ENCODE data around the gene PIAS2.
"Not testable (repeated sequence)": the region's sequence is repeated elsewhere in the genome, so short reads cannot be mapped to it uniquely, and the experiment has no call there.

Gene PIAS2, protein sequence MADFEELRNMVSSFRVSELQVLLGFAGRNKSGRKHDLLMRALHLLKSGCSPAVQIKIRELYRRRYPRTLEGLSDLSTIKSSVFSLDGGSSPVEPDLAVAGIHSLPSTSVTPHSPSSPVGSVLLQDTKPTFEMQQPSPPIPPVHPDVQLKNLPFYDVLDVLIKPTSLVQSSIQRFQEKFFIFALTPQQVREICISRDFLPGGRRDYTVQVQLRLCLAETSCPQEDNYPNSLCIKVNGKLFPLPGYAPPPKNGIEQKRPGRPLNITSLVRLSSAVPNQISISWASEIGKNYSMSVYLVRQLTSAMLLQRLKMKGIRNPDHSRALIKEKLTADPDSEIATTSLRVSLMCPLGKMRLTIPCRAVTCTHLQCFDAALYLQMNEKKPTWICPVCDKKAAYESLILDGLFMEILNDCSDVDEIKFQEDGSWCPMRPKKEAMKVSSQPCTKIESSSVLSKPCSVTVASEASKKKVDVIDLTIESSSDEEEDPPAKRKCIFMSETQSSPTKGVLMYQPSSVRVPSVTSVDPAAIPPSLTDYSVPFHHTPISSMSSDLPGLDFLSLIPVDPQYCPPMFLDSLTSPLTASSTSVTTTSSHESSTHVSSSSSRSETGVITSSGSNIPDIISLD

DNA sequence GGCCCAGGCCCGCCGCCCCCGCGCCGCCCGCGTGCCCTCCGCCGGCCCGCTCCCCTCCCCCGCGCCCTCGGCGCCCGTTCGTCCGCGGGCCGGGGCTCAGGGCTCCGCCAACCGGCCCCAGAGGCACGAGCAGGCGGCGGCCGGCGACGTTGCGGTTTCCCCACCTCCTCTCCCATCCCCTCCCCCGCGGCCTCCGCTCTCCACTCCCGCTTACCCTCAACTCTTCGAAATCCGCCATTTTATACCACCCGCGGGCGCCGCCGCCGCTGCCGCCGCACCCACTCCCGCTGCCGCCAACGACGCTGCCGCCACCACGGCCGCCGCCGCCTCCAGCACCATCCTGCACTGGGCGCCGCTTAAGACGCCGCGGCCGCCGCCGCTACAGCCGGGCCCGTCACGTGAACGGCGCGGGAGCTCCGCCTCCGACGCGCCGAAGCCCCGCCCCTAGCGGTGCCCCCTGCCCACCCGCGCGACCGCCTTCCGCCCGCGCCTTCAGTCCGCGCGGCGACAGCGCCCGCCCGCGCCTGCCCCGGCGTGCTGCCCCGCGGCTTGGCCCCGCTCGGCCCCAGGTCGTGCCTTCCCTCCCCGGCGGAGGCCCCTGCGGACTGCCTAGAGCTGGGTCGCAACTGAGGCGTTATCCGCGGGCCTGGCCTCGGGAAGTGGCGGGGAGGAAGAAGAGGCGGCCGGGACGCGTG, at the start of gene PIAS2, which contains the start of gene KATNAL2:
Gene PIAS2, minus strand, starts transcription at position 400 of the 695 bp plus-strand sequence. Its CDS starts 162 bp downstream, at position 238.
Gene KATNAL2, plus strand, starts transcription at position 495 of the 695 bp plus-strand sequence. CDS start 29,271 bp downstream, outside the sequence.
- DNase-seq (ENCODE audit: low read depth in 2 of 2), result peak; percentile 49 to 60

DNA sequence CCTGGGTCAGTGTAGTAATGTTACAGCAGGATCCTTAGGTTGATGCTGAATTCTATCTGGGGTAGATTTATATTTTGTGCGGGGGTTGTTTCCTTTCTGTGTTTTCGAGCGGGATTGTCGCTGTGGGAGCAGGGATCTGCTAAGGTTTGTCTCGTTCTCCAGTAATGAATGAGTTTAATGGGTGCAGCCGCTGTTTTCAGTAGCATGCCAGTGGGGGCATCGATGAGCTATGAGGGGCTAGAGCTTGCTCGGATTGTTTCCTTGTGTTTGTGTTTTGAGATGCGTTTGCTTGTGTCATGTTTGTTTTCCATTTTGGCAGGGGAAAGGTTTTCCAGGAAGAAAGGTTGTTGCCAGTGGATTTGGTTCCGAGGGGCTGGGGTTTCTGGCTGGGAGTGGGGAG, 49.0 kb upstream of the PIAS2 start:
- not testable (repeated sequence) for DNase-seq (ENCODE audit: low read depth in 2 of 2)

DNA sequence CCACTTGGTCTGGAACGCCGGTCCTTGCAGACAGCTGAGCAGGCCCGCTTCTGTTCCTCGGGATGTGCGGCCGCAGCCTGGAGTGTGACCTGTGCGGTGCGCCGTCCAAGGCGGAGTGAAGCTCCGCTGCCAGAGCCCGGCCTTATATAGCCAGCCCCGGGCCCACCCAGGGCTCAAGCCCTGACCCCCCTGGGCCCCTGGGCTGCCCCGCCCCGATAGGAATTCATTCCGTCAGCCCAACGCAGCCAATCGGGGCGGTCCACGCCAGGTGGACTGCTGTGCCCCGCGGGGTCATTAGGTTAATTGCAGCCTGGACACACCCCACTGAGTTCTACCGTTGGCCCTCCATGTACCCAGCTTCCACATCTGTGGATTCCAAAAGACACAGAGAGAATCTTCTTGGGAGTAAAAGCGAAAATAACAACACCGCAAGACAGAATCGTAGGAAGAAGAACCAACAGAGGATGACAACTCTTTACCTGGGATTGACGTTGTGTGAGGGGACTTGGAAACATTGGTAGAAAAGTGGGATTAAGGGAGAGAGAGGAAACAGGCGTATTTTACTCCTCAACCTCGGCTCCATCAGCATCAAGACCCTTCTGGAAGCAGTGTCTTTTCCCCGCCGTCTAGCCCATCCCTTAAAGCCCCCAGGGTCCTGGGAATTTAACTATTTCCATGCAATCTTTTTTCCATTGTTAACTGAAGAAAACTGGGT, 47.4 kb upstream of the PIAS2 start:
- DNase-seq (ENCODE audit: low read depth in 2 of 2), result not testable (repeated sequence)

DNA sequence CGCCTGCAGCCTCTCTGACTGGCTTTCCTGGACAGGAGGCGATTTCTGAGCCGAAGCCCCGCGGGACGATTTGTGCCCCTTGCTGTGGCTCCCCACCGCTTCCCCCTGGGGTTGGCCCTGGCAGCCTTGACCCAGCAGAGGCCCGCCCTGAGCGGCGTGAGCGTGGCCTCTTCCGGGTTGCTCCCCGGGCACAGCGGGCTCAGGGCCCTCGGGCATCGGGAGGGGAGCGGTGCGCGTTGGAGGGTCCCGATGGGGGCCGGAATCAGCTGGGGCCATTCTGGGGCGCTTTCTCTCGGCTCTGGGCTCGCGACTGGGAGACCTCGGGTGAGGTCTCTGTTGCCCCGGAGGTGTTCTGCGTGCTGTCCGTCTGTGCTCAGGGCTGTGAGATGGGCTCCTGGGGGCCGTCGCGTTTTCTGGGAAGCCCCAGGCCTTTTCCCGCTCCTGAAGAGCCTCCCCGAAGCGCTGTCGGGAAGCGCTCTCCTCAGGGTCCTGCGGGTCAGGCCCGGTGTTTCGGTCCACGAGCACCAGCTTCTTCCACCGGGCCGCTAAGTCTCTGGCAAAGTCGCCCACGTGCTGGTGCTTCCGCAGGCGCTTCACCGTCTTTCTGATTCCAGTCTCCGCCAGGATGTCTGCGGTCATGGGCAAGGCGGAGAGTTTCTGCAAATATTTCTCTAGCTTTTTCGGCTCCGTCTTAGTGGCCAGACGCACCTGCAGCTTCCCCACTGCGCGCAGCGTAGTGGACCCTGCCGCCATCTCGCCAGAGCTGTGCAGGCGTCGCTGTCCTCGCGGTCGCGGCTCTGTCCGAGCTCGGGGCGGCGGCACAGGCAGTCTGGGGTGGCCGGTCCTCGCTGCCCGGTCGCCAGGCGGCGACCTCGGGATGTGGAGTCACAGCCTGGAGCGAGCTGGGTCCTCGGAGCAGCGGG, 46.6 kb upstream of the PIAS2 start:
- DNase-seq (ENCODE audit: low read depth in 2 of 2), result not testable (repeated sequence)

DNA sequence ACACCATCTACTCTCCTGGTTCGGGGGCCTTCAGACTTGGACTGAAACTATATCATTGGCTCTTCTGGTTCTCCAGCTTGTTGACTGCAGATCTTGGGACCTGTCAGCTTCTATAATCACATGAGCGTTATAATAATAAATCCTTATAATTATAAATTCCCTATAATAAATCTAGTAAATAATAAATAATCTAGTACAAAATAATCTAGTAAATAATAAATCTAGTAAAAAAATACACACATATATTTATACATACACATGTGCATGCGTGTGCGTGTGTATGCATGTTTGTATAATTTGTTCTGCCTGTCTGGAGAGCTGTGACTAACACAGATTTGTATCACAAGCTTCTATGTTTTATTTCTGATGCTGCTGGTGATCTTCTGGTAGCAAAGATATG, 40.9 kb upstream of the PIAS2 start:
- no peak for DNase-seq (ENCODE audit: low read depth in 2 of 2)

DNA sequence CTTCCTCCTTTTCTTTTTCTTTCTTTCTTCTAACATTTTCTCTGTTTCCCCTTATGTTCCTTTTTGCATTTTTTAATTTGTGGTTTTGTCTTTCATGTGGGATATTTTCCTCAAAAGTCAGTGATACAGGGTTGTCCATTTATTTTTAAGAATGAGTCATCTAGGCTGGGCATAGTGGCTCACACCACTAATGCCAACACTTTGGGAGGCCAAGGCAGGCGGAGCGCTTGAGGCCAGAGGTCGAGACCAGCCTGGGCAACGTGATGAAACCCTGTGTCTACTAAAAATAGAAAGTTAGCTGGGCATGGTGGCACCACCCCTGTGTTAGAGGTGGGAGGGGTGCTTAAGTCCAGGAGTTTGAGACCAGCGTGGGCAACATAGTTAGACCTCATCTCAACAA, 35.9 kb upstream of the PIAS2 start:
- DNase-seq (ENCODE audit: low read depth in 2 of 2), result no peak

DNA sequence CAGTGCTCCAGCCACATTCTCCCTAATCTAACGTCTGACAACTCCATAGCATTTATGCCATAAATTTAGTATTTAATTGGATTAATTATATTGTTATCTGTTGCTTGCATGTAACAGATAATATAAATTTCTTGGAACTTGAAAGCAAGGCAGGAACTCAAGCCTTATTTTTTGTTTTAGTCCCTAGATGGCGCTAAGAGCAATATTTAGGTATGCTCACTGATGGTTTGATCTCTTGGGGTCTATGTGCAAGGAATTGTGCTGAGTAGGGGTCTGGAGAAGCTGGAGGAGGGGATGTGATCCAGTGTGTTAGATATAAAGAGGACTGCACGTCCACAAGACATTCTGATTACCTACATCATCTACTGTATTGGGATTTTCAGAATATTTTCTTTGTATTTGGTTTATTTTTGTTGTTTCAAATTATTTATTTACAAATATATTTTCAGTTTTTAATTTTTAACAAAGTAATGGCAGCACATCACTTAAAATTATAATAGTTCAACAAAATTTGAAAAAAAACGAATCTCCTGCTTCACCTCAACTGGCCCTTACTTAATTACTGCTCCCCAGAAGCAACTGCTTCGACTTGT, 32.9 kb upstream of the PIAS2 start:
- no peak for DNase-seq (ENCODE audit: low read depth in 2 of 2)

DNA sequence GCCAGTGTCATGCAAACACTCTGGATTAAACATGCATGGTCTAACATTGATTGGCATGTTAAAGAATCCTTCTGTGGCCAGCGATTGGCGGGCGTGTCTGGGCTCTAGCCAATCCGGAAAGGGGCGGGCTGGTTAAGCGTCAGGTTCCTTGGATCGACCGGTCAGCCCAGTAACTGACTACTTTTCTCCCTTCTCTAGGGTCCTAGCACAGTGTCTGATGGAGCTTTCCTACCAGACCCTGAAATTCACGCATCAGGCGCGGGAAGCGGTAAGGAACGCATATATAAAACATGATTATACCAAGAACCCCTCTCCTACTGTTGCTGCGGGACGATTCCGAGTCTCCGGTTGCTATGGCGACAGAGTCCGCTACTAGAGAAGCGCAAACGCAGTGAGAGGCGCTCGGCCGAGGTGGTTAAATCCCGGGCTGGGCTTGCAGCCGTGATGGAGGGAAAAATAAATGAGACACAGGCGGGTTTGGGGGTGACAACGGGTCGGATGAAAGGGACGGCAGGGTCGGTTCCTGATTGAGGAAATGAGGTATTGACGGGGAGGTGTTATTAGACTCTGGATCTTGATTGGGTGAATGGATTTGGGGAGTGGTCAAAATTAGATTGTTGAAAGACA, 29.5 kb upstream of the PIAS2 start:
- DNase-seq (ENCODE audit: low read depth in 2 of 2), result peak; percentile 40 to 61

DNA sequence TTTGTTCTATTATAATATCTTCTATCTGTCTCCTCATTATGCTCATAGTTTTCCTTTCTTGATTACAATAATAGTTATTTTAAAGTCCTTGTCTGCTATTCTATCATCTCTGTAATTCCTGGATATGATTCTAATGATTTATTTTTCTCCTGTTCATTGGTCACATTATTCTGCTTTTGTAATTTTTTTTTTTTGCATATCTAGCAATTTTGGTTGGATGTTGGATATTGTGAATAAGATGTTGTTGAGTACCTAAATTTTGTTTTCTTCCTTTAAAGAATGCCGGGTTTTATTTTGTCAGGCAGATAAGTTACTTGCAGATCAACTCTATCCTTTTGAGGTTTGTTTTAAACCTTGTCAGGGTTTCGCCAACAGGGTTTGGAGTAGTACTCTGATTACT, 25.3 kb upstream of the PIAS2 start:
- no peak for DNase-seq (ENCODE audit: low read depth in 2 of 2)

DNA sequence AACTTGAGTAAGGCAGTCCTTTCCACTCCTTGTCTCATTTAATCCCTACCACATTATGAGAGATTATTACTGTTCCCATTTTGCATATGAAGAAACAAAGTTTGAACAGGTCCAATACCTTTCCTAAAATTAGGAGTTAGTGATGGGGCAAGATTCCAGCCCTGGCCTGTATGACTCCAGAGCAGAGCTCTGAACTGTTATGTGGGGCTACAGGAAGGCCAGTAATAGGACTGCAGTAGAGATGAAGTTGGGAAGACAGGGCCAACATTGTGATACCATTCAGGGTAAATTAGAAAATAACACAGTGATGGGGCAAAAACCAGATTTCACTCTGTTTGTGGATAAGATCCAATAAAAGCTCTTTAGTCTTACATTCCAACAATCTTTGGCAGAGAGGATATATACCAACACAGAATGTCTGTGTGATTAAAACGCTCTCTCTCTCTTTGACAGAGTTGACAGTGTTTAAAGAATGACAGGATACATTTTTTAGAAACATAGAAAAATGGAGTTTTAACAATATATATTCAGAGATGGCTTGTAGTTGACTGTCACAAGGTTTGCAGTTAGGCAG, 22.8 kb upstream of the PIAS2 start:
- no peak for DNase-seq (ENCODE audit: low read depth in 2 of 2)

DNA sequence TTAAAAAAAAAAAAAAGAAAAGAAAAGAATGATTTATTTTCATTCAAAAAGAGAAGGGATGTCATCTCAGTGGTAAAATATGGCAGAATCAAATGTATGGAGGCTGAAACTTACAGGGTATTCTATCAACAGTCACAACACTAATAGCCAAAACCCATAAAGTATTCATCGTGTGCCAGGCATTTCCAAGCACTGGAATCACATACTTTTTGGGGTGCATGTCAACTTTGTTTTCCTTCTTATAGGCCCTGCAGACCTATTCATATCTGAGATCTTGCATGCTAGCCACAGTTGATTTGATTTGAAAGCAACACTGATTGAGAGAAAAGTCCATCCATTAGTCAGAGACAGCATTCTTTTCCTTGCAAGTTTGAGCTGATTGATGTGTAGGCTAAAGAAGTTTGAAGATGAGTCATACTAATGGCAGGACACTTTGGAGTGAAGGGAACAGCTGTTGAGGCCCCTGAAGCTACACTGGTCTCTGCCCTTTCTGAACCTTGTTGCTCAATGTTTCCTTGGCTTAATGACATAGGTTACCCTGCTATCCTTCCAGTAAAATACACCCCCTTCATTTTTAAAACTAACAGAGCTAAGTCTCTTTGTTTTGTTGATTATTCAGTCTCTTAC, 22.1 kb upstream of the PIAS2 start:
- DNase-seq (ENCODE audit: low read depth in 2 of 2), result no peak

DNA sequence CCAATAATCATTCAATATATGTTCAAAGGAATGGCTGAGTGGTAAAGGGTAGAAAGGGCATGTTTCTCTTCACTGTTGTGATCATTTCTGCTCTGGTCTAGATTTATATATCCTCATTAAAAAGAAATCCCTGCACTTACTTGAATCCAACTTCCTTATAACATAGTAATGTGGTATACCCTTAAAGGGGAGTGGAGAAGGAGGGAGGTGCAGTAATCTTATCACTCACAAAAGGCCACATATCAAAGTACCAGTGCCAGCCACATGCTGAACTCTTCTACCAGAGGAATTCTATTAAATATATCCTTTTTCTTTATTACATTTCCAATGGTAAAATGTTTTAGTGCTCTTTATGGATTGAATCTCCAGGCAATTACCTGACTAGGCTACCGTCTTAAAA, 3.3 kb upstream of the PIAS2 start:
- DNase-seq (ENCODE audit: low read depth in 2 of 2), result no peak

DNA sequence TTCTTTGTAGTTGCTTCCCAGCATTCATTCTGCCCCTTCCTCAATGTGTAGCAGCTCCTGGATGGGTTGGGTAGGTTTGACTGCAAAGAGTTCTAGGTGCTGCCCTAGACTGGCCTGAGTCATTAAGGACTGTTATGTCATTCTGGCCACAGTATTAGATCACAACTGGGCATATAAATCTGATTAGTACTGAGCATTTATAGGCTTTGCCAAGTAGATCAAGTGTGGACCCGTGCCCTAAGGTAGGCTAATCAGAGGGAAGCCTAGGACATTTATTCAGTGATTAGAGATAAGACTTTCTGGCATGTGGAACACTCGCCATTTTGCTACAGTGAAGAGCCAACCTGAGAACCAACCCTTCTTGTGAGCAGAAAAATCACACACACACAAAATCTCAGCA, 2.8 kb upstream of the PIAS2 start:
- DNase-seq (ENCODE audit: low read depth in 2 of 2), result no peak

DNA sequence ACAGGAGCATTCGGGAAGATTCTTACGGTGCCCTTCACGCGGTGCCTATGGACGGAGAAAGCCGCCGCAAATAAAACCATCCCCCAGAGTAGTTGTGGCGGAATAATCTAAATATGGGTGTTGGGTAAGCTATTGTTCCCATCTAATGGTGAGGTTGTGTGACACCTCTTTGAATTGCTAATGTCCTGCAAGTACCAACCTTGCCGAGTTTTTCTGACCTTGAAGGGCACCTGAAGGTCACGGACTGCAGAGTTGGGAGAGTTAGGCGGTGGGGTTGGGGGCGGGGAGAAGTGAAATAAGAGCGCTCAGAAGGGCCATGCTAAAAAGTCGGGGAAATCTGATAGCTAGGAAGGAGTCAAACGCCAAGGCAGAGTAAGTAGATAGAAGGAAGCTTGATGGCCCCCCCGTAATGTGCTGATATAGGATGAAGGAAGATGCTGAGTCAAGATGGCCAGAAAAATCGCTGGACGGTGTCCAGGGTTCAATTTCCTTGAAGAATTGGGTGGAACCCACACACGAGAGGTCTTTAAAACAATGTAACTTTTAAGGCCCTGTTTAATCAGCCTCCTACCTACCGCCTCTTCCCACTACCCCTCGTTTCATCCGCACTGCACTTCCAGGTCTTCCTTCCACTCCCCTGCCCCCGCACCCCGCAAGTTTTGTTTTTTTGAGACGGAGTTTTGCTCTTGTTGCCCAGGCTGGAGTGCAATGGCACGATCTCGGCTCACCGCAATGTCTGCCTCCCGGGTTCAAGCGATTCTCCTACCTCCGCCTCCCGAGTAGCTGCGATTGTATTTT, 695 bp upstream of the PIAS2 start:
- DNase-seq (ENCODE audit: low read depth in 2 of 2), result no peak

DNA sequence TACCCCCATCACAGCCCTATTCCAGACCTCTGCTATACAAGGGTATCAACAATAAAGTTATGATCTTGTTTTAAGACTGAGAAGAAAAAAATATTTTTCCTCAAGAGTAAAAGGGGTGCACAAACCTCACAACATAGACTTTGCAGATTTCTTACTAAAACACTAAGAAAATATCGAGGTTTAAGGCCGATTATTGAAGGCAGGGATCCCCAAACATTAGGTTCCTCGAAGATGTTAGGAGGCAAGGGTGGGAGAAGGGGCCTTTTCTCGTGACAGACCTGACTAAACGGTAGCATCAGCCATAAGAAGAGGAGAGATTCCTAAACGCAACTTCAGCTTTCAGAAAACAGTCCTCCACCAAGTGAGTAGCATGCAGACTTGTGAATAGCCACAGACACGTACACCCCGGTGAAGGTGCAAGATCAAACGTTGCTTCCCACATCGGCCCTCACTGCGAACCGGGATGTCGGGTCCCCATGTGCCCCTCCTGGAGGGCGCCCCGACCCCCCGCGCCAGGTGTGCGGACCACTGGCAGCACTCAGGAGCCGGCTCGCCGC, 678 bp downstream of the PIAS2 start:
- peak in 1 of 2 donors; percentile 12 for DNase-seq (ENCODE audit: low read depth in 2 of 2)

DNA sequence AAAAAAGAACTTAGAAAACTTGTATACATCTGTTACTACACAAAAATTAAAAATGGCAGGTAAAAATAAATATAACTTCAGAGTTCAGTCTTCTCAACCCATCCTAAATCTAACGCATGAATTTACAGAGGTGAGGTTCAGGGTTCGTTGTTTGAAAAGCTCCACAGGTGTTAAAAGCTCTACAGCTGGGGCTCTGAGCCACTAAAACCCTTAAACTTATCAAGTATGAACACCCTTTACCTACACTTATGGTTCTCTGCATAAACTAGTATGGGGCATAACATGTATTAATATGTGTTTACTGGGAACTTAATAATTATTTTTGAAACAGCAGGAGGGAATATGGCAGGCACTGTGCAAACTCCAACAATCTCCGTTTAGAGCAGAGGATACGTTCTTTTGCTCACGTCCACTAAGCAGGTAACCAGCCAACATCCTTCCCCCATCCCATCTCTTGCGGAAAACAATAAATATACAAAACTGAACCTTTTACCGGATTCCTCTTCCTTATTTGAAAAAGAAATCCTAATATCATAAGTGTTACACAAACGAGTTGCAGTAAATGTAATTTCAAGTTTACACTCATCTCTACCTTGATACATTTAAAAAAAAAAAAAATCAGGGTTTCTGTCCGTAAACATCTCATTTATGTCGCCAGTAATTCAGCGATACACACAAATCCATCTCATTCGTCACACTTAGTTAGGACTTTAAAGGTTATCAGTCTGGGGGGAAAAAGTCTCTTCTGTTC, 1.3 kb downstream of the PIAS2 start:
- DNase-seq (ENCODE audit: low read depth in 2 of 2), result no peak

DNA sequence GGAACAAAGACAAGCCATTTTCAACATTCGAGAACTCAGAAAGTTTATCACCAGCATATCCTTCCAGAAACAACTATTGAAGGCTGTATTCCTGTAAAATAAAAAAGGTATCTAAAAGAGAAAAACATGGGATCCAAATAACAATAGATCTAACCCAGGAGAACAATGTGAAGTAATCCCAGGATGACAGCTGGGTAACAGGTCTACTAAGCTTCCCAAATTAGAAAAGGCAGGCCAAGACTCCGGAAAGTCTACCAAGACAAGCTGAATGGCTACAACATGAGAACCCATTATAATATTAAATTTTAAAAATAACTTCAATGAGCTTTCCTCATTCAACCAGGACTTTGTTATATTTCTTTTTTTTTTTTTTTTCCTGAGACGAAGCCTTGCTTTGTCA, 6.5 kb downstream of the PIAS2 start:
- DNase-seq (ENCODE audit: low read depth in 2 of 2), result no peak
